Caco-2 (cell line): ENCODE results near the gene STAG2. TPM values are rescaled to one million over a fixed set of nuclear protein-coding genes. Genes with fewer than 3 reads are reported as not detected.

ENCODE experiments used
- BruUV-seq: library from RNA; stranded (reverse); fragments of 400-500 nt; replicated peaks from 2 replicates; lab custom pipeline; 2021; lab: Mats Ljungman, UMichigan
- CTCF ChIA-PET: fragments of 300-600 bp; sonication (Branson Sonifier 250); formaldehyde crosslinking; loops from one replicate; lab custom pipeline; 2022; ENCODE audit warnings: antibody characterized with exemption; lab: Charles Lee
- POLR2A ChIA-PET: fragments of 300-600 bp; sonication (Branson Sonifier 250); formaldehyde crosslinking; loops from one replicate; lab custom pipeline; 2022; ENCODE audit warnings: antibody characterized with exemption; lab: Charles Lee
- DNase-seq, 2 experiments: peaks; one replicate each; pipeline versions ENCODE4 v3.0.0 to v3.0.0-alpha.2; 2020 to 2022
- H3K27me3 ChIP-seq: replicated peaks from 2 replicates; pipeline ENCODE4 v1.6.0; 2011; ENCODE audit warnings: low read length; ENCODE audit not compliant: control insufficient read depth, insufficient read depth
- H3K36me3 ChIP-seq: 2 replicates; pipeline ENCODE4 v1.5.1; 2011; ENCODE audit warnings: low read length; ENCODE audit not compliant: control insufficient read depth, insufficient read depth
- H3K4me1 ChIP-seq: fragments of 250-450 bp; sonication (Bioruptor Pico); 2 replicates; pipeline ENCODE4 v1.5.1; 2020; ENCODE audit warnings: mild to moderate bottlenecking
- H3K4me3 ChIP-seq: 2 replicates; pipeline ENCODE4 v1.5.1; 2011; ENCODE audit warnings: low read depth, mild to moderate bottlenecking, control low read depth, low read length
- H3K9me3 ChIP-seq: fragments of 250-450 bp; sonication (Bioruptor Pico); 2 replicates; pipeline ENCODE4 v1.5.1; 2020; ENCODE audit warnings: mild to moderate bottlenecking, moderate library complexity
- H3K27ac Mint-ChIP-seq: one replicate; pipeline ENCODE4 v1.8.0; 2022; ENCODE audit warnings: mixed read lengths; ENCODE audit not compliant: unreplicated experiment
- H3K27me3 Mint-ChIP-seq: one replicate; pipeline ENCODE4 v1.8.0; 2022; ENCODE audit warnings: mixed read lengths; ENCODE audit not compliant: insufficient read depth, unreplicated experiment
- H3K36me3 Mint-ChIP-seq: one replicate; pipeline ENCODE4 v1.8.0; 2022; ENCODE audit warnings: mild to moderate bottlenecking, mixed read lengths; ENCODE audit not compliant: insufficient read depth, unreplicated experiment
- H3K4me1 Mint-ChIP-seq: one replicate; pipeline ENCODE4 v1.8.0; 2022; ENCODE audit warnings: low read depth, mixed read lengths; ENCODE audit not compliant: unreplicated experiment
- H3K4me3 Mint-ChIP-seq: one replicate; pipeline ENCODE4 v1.8.0; 2022; ENCODE audit warnings: mild to moderate bottlenecking, moderate library complexity, mixed read lengths; ENCODE audit not compliant: unreplicated experiment
- H3K9me3 Mint-ChIP-seq: one replicate; pipeline ENCODE4 v1.8.0; 2022; ENCODE audit warnings: mixed read lengths; ENCODE audit not compliant: unreplicated experiment
- intact Hi-C: fragments of 100-400 bp; cut with micrococcal nuclease; formaldehyde crosslinking; loops from one replicate; pipeline ENCODE4 v1.10.0; 2022; ENCODE audit not compliant: unreplicated experiment
- total RNA-seq: library from RNA; stranded (reverse); gene quantifications from 2 replicates; pipeline ENCODE4 v1.2.3, GENCODE V29; 2022
- TF ChIP-seq, protein P1 (sequence below), 2 experiments: fragments of 200-600 bp in 1 of 2; IDR thresholded peaks; 1 replicate in 1 of 2; 2 replicates in 1 of 2; pipeline versions ENCODE4 v1.5.1 to v1.8.0; 2011 to 2022; ENCODE audit warnings: antibody characterized with exemption in 1 of 2, control low read depth in 1 of 2, inconsistent platforms in 1 of 2, low read depth in 1 of 2, low read length in 1 of 2, mild to moderate bottlenecking in 1 of 2, moderate library complexity in 1 of 2; ENCODE audit not compliant: insufficient read depth in 1 of 2, severe bottlenecking in 1 of 2, unreplicated experiment in 1 of 2

The STAG2 gene
- total RNA-seq, 1 experiment from 2014 or later: 65.1 TPM

DNA sequence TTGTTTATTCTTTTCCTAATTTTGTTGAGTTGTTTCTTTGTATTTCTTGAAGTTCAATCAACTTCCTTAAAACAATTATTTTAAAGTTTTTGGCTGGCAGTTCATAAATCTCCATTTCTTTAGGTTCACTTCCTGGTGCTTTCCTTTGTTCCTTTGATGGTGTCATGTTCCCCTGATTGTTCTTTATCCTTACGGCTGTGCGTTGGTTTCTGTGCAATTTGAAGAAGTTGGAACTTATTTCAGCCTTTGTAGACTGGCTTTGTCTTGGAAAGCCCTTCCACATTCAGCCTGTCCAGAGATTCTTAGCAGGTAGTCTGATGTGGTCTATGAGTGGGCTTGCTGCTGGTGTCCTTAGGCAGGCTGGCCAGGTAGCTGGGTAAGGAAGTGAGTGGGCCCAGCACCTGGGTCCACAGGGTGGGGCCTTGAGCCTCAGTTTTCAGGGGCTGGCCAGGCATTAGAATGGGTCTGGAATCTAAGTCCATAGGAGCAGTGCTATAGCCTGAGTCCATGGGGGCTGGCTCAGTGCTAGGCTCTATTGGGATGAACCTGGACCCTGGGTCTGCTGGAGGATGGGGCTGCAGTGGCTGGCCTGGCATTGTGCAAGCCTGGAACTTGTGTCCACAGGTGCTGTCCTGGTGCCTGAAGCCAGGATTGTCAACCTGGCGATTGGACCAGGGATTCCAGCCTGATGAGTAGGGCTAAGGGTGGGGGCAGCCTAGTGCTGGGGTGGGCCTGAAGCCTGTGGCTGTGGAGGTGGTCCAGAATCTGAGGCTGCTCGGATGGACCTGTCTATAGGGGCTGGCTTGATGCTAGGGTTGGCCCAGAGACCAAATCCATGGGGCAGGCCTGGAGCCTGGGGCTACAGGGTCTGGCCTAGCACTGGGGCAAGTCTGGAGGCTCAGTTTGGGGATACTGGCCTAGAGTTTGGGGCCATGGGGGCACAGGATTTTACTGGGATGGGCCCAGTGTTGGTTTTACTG is 152.4 kb downstream of the STAG2 start:
- BruUV-seq: no TSS peak
- Histone ChIP-seq H3K27me3 (no peaks in the 10 kb centered on the region), H3K4me1 (no peaks in the 10 kb centered on the region), H3K9me3 (no peaks in the 10 kb centered on the region), H3K36me3 (no peaks in the 10 kb centered on the region), H3K4me3 (no peak overlapping the region)
- Mint-ChIP-seq H3K4me1 (no peaks in the 10 kb centered on the region), H3K4me3 (no peak overlapping the region), H3K27me3 (no peaks in the 10 kb centered on the region), H3K9me3 (no peaks in the 10 kb centered on the region), H3K36me3 (no peaks in the 10 kb centered on the region), H3K27ac (no peak overlapping the region)
- ChIA-PET CTCF (no interaction called here), POLR2A (no interaction called here)
- TF ChIP-seq, protein P1, sequence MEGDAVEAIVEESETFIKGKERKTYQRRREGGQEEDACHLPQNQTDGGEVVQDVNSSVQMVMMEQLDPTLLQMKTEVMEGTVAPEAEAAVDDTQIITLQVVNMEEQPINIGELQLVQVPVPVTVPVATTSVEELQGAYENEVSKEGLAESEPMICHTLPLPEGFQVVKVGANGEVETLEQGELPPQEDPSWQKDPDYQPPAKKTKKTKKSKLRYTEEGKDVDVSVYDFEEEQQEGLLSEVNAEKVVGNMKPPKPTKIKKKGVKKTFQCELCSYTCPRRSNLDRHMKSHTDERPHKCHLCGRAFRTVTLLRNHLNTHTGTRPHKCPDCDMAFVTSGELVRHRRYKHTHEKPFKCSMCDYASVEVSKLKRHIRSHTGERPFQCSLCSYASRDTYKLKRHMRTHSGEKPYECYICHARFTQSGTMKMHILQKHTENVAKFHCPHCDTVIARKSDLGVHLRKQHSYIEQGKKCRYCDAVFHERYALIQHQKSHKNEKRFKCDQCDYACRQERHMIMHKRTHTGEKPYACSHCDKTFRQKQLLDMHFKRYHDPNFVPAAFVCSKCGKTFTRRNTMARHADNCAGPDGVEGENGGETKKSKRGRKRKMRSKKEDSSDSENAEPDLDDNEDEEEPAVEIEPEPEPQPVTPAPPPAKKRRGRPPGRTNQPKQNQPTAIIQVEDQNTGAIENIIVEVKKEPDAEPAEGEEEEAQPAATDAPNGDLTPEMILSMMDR (IDR thresholded peaks at IDR 0.05; ENCODE audit: insufficient read depth in 1 of 2, low read depth in 1 of 2, low read length in 1 of 2, severe bottlenecking in 1 of 2, unreplicated experiment in 1 of 2): no peak
- no peak for DNase-seq
- intact Hi-C loops: no loop called here

- no TSS peak for BruUV-seq
- H3K4me3 Mint-ChIP-seq: no peak overlapping the region
- CTCF ChIA-PET: no interaction called here
These were observed 155.8 kb downstream of the STAG2 start for GRCh38 chrX:124117325-124117724.

DNA sequence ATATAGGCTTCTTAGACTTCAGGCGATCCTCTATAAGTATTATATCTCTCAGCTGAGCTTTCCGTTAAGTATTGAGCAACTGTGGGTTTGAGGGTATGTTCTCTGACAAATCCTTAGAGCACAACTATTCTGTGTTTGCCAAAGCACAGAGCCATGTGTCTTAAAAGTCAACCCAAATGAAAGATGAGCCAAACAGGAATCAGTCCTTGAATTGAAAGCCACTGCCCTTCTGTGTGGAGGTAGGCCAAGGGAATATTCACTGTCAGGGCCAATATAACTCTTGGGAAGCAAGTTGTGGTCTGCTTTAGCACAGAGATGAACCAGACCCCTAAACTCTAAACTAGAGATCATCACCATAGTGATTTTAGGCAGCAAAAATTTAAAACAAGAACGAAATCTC is 164.0 kb downstream of the STAG2 start:
- no TSS peak for BruUV-seq
- Mint-ChIP-seq H3K9me3 (no peaks in the 10 kb centered on the region), H3K4me3 (no peak overlapping the region), H3K36me3 (no peaks in the 10 kb centered on the region), H3K4me1 (no peaks in the 10 kb centered on the region), H3K27ac (no peak overlapping the region), H3K27me3 (no peaks in the 10 kb centered on the region)
- DNase-seq: no peak
- ChIA-PET POLR2A (no interaction called here), CTCF (no interaction called here)
- no peaks in the 10 kb centered on the region for H3K36me3 ChIP-seq
- TF ChIP-seq, protein P1 (IDR thresholded peaks at IDR 0.05; ENCODE audit: insufficient read depth in 1 of 2, low read depth in 1 of 2, low read length in 1 of 2, severe bottlenecking in 1 of 2, unreplicated experiment in 1 of 2): no peak
- H3K4me3 ChIP-seq: no peak overlapping the region
- no peaks in the 10 kb centered on the region for H3K27me3 ChIP-seq
- H3K4me1 ChIP-seq: no peaks in the 10 kb centered on the region
- intact Hi-C loops: no loop called here
- H3K9me3 ChIP-seq: no peaks in the 10 kb centered on the region

More at GRCh38 chrX:124117325-124117724, 155.8 kb downstream of the STAG2 start:
- TF ChIP-seq, protein P1 (IDR thresholded peaks at IDR 0.05; ENCODE audit: insufficient read depth in 1 of 2, low read depth in 1 of 2, low read length in 1 of 2, severe bottlenecking in 1 of 2, unreplicated experiment in 1 of 2): no peak
- POLR2A ChIA-PET: no interaction called here
- Histone ChIP-seq H3K4me3 (no peak overlapping the region), H3K36me3 (no peaks in the 10 kb centered on the region), H3K27me3 (no peaks in the 10 kb centered on the region), H3K4me1 (no peaks in the 10 kb centered on the region), H3K9me3 (no peaks in the 10 kb centered on the region)
- no peaks in the 10 kb centered on the region for H3K4me1 Mint-ChIP-seq
- no peaks in the 10 kb centered on the region for H3K36me3 Mint-ChIP-seq
- no peaks in the 10 kb centered on the region for H3K27me3 Mint-ChIP-seq
- intact Hi-C loops: no loop called here
- no peak overlapping the region for H3K27ac Mint-ChIP-seq
- no peak for DNase-seq
- H3K9me3 Mint-ChIP-seq: no peaks in the 10 kb centered on the region
